Activated B cell treated with CpG ODN at 0.5 μM for 24 hours (primary cell): ENCODE measurements around the gene ROPN1. TPM values are rescaled to one million over a fixed set of nuclear protein-coding genes. Genes with fewer than 3 reads are reported as not detected.

Source experiments
- ATAC-seq: fragments of 200-7000 bp; cut with Tn5 transposase; one replicate; pipeline ENCODE4 v1.10.0; 2021; ENCODE audit warnings: low read depth, mild to moderate bottlenecking, moderate library complexity
- CTCF ChIA-PET: fragments of 350-600 bp; sonication (Branson Sonifier 250); formaldehyde crosslinking; loops from one replicate; lab custom pipeline; 2021; ENCODE audit warnings: antibody characterized with exemption; lab: Charles Lee
- POLR2A ChIA-PET: fragments of 350-600 bp; sonication (Branson Sonifier 250); formaldehyde crosslinking; loops from one replicate; lab custom pipeline; 2021; ENCODE audit warnings: antibody characterized with exemption; lab: Charles Lee
- DNase-seq: peaks from one replicate; pipeline ENCODE4 v3.0.0; 2022
- H3K27ac Mint-ChIP-seq: one replicate; pipeline ENCODE4 v1.8.0; 2020; ENCODE audit warnings: mixed read lengths
- H3K27me3 Mint-ChIP-seq: one replicate; pipeline ENCODE4 v1.8.0; 2021; ENCODE audit warnings: mixed read lengths
- H3K36me3 Mint-ChIP-seq: one replicate; pipeline ENCODE4 v1.8.0; 2021; ENCODE audit warnings: low read depth, mixed read lengths
- H3K4me1 Mint-ChIP-seq: one replicate; pipeline ENCODE4 v1.8.0; 2021; ENCODE audit warnings: mixed read lengths
- H3K4me3 Mint-ChIP-seq: one replicate; pipeline ENCODE4 v1.8.0; 2020; ENCODE audit warnings: mild to moderate bottlenecking, mixed read lengths
- H3K9me3 Mint-ChIP-seq: one replicate; pipeline ENCODE4 v1.8.0; 2020; ENCODE audit warnings: mixed read lengths
- intact Hi-C: fragments of 100-400 bp; cut with micrococcal nuclease; formaldehyde crosslinking; loops from one replicate; pipeline ENCODE4 v1.15.1; 2024
- total RNA-seq: library from RNA; stranded (reverse); gene quantifications from 2 replicates; pipeline ENCODE4 v1.2.3, GENCODE V29; 2022
- TF ChIP-seq, protein P1 (sequence below): fragments of 200-600 bp; IDR thresholded peaks from one replicate; pipeline ENCODE4 v1.8.0; 2022; ENCODE audit warnings: antibody characterized with exemption, mild to moderate bottlenecking

The ROPN1 gene
- total RNA-seq, 1 donor from 2014 or later, result not detected

DNA sequence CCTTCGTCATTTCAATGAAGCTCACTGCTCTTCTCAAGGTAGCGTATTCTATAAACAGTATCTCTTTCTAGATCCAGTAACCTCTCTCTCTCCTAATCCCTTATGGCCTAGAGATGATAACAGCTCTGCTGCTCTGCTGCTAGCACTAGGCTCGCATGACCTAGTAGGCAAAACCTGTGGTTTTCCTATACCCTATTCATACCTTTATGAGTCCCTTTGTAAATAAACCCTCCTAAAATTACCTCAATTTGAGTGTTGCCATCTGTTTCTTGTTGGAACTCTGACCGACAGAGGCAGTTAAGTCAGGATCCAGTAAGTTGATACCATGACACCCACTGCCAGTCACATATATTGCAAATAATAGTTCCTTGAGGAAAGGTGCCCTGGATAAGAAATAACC lies 38.2 kb downstream of the ROPN1 start:
- Mint-ChIP-seq H3K4me1 (peaks cover 9% of the 10 kb centered on the region), H3K36me3 (peaks cover 23% of the 10 kb centered on the region), H3K27me3 (no peaks in the 10 kb centered on the region), H3K4me3 (no peak overlapping the region), H3K27ac (no peak overlapping the region), H3K9me3 (no peaks in the 10 kb centered on the region)
- TF ChIP-seq, protein P1, sequence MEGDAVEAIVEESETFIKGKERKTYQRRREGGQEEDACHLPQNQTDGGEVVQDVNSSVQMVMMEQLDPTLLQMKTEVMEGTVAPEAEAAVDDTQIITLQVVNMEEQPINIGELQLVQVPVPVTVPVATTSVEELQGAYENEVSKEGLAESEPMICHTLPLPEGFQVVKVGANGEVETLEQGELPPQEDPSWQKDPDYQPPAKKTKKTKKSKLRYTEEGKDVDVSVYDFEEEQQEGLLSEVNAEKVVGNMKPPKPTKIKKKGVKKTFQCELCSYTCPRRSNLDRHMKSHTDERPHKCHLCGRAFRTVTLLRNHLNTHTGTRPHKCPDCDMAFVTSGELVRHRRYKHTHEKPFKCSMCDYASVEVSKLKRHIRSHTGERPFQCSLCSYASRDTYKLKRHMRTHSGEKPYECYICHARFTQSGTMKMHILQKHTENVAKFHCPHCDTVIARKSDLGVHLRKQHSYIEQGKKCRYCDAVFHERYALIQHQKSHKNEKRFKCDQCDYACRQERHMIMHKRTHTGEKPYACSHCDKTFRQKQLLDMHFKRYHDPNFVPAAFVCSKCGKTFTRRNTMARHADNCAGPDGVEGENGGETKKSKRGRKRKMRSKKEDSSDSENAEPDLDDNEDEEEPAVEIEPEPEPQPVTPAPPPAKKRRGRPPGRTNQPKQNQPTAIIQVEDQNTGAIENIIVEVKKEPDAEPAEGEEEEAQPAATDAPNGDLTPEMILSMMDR, result no peak
- ChIA-PET CTCF (no interaction called here), POLR2A (no interaction called here)
- intact Hi-C loops, result no loop called here
- no peak for ATAC-seq
- no peak for DNase-seq

DNA sequence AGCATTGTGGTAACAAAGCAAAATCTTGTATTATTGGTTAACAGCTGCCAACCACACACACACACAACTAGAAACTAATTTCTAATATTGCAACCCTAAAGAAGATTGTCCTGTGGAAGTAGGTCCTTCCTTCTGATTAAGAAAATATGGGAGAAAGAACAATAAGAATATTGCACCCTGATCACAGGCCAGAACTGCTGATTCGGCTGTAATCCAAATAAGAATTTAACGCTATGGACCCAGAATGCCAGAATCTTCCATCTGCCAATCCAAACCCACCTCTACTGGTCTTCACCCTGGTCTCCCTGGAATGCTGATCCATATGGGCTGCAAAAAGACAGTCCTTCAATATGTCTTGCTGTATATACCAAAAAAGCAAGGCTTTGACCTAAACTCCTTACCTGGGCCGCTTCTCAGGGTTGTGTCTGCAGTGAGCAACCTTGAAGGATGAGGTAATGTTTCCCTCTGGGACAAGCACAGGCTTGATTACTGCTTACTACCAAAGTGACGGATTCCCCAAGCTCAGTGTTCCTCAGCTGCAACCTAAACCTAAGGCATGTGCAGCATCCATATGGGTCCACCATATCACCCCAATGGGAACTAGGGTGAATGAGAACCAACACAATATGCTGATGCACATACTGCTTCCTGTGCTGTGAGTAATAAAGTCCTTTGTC lies 38.9 kb downstream of the ROPN1 start:
- peaks cover 27% of the 10 kb centered on the region for H3K36me3 Mint-ChIP-seq
- CTCF ChIA-PET, result interaction anchor here (0.6 kb wide), 2 partner anchors 8 to 15 kb away, joined by 3 read pairs; partner anchors contain the start of gene CCDC14
- no peak for ATAC-seq

DNA sequence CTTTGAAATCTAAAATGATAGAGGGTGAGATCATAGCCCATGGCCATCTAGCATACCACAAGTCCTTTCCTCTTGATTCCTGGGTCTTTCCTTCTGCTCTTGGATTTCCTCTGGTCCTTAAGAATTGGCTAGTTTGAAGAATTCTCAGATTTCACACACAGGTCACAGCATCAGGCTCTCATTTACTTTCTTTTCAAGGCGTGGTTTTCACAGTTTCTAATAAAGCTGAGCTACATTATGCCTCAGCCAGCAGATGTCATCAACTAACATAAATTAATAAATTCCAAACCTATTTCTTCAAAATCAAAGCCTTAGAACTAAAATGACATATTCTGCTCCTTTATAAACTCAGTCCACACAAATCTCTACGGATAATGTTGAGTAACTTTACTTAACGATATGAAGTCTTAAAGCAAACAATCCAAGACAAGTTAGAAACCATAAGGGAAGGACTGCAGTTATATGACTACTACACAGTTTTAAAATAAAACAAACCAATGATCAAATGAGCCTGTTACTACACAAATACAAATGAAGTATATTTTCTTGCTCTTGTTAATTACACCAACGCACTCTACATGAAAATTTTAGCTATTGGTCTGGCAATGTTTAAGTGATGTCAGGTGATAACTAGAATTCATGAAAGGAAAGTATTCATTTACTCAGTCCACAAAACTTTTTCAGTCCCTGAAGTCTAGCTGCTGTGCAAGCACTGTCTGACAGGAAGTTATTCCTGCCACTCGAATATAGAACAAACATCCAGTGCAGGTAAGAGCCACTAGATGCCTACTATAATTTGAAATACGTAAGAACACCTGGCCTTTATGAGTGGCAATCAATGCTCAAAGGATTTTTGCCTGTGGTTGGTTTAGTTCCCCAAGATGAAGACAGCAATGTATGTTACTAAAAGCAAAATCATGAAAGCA lies 40.1 kb downstream of the ROPN1 start:
- TF ChIP-seq, protein P1, result no peak
- POLR2A ChIA-PET, result no interaction called here
- H3K36me3 Mint-ChIP-seq, result peaks cover 30% of the 10 kb centered on the region
- no peak for ATAC-seq
- DNase-seq, result no peak
- H3K4me1 Mint-ChIP-seq, result peaks cover 6% of the 10 kb centered on the region
- CTCF ChIA-PET, result interaction anchor here (0.6 kb wide), 1 partner anchor 16 kb away, joined by 3 read pairs; no protein-coding TSS in a partner anchor
- no peaks in the 10 kb centered on the region for H3K27me3 Mint-ChIP-seq
- intact Hi-C loops, result no loop called here
- H3K9me3 Mint-ChIP-seq, result no peaks in the 10 kb centered on the region
- no peak overlapping the region for H3K27ac Mint-ChIP-seq
- H3K4me3 Mint-ChIP-seq, result no peak overlapping the region

More for the DNA sequence above, 38.9 kb downstream of the ROPN1 start:
- no peaks in the 10 kb centered on the region for H3K27me3 Mint-ChIP-seq
- intact Hi-C loops, result no loop called here
- no peaks in the 10 kb centered on the region for H3K9me3 Mint-ChIP-seq
- no peak overlapping the region for H3K4me3 Mint-ChIP-seq
- POLR2A ChIA-PET, result no interaction called here
- TF ChIP-seq, protein P1, result no peak
- DNase-seq, result no peak
- no peak overlapping the region for H3K27ac Mint-ChIP-seq
- peaks cover 6% of the 10 kb centered on the region for H3K4me1 Mint-ChIP-seq

DNA sequence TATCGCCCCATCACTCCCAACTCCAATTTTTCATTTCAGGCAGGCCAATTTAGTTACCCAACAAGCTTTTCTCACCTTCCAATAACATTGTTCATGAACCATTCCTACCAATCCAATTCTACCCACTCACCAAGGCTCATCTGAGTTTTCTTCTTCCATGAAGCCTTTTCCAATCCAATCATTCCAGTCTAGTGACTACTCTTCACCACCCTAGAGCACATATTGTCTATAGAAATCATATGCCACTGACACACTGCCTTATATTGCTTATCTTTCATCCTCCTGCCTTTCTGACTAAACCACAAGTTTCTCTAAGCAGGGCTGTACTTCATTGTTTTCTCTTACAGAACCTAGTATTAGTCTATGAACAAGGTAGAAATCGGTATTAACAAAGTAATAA lies 42.3 kb downstream of the ROPN1 start:
- no peak for DNase-seq
- H3K27ac Mint-ChIP-seq, result no peak overlapping the region
- ChIA-PET POLR2A (no interaction called here), CTCF (no interaction called here)
- ATAC-seq, result no peak
- H3K4me3 Mint-ChIP-seq, result no peak overlapping the region
- H3K27me3 Mint-ChIP-seq, result no peaks in the 10 kb centered on the region
- intact Hi-C loops, result no loop called here
- H3K9me3 Mint-ChIP-seq, result no peaks in the 10 kb centered on the region
- peaks cover 6% of the 10 kb centered on the region for H3K4me1 Mint-ChIP-seq
- TF ChIP-seq, protein P1, result no peak
- peaks cover 30% of the 10 kb centered on the region for H3K36me3 Mint-ChIP-seq

DNA sequence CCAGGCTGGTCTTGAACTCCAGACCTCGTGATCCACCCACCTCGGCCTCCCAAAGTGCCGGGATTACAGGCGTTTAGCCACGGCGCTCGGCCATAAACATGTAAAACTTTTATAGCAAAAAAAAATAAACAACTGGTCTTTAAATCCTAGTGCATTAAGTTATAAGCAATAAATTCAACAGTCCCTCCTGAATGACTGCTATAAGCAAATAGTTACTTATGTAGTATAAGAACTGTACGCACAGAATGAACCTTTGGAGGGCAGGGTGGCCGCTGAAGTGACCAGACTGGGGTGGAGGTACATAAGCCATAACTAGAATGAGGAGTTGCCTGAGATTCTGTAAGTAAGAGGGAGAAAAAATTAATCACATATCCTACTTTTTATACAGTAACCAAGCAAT lies 43.5 kb downstream of the ROPN1 start:
- ATAC-seq, result no peak
- Mint-ChIP-seq H3K4me1 (no peaks in the 10 kb centered on the region), H3K27me3 (no peaks in the 10 kb centered on the region), H3K36me3 (peaks cover 41% of the 10 kb centered on the region), H3K4me3 (no peak overlapping the region), H3K27ac (no peak overlapping the region), H3K9me3 (no peaks in the 10 kb centered on the region)
- CTCF ChIA-PET, result no interaction called here
- no peak for DNase-seq
- TF ChIP-seq, protein P1, result no peak
- intact Hi-C loops, result no loop called here
- POLR2A ChIA-PET, result no interaction called here
